NCI-H2196 treated with DMSO at 0.1 percent for 48 hours (cell line): ENCODE data around the gene OR1L8.
"Not testable (repeated sequence)": the region's sequence is repeated elsewhere in the genome, so short reads cannot be mapped to it uniquely, and the experiment has no call there.

Experiments
- DNase-seq: peaks from one replicate; lab custom pipeline; 2025; ENCODE audit not compliant: unreplicated experiment; lab: John Stamatoyannopoulos, UW

The OR1L8 gene, protein sequence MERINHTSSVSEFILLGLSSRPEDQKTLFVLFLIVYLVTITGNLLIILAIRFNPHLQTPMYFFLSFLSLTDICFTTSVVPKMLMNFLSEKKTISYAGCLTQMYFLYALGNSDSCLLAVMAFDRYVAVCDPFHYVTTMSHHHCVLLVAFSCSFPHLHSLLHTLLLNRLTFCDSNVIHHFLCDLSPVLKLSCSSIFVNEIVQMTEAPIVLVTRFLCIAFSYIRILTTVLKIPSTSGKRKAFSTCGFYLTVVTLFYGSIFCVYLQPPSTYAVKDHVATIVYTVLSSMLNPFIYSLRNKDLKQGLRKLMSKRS

DNA sequence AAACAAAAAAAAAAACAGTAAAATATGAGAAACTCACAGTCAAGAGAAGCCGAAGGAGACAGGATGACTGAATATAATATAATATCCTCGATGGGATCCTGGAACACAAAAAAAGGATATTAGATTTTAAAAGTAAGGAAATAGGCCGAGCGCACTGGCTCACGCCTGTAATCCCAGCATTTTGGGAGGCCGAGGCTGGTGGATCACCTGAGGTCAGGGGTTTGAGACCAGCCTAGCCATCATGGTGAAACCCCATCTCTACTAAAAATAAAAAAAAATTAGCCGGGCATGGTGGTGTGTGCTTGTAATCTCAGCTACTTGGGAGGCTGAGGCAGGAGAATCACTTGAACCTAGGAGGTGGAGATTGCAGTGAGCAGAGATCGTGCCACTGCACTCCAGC is at the start of gene OR1L8:
TSS of gene OR1L8 (minus strand) at position 101 of the 400 bp plus-strand sequence. CDS start 14,907 bp downstream, outside the sequence.
- not testable (repeated sequence) for DNase-seq

DNA sequence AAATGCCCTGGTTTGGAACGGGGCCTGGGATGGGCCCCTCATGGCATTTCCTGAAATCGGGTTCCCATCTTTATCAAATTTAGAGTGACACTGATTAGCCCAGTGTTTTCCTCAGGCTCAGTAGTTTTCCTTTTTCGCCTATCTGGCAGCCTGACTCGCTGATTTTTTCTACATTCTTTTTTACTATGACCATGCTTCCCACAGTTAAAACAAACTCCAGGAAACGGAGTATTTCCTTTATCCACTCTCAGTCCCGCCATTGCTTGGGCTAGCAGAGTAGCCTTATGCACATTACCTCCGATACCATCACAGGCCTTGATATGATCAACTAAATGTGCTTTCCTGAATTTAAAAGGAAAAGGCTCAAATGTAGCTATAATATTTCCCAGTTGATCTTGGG is 36.8 kb upstream of the OR1L8 start:
- DNase-seq: no peak

DNA sequence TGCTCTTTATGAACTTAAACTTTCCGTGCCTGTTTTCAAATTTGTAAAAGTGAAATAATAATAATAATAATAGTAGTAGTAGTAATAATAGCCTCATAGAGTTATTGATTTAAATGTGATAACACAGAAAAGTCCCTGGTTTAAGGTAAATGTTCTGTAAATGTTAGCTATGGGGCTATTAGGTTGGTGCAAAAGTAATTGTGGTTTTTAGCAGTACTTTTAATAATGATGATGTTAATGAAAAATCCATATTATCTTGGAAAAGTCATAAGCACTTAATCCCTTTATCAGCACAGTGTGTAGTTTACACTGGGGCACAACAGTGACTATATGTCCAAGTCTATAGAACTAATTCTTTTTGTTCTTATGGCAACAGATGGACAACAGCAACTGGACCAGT is 31.2 kb upstream of the OR1L8 start, which contains the start of gene OR1Q1:
TSS of gene OR1Q1 (plus strand) at position 377 of the 400 bp plus-strand sequence. CDS start at position 377, 0 bp downstream.
- no peak for DNase-seq

DNA sequence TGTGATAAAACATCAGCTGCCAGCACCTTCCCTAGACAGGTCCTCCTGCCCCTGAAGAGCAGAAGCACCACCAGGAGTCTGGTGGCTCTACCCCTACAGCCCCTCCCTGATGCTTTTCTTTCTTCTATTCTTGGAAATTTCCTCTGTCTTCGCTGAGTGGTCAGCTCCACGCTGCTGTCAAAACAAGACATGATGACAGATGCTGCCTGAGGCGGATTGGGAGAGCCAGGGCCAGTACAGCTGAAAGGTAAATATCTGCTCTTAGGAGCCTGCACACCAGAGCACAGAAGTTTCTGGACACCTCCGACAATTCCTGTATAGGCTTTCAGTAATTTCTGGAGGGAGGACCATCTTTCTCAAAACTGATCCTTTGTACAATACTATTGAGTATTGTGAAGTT is 26.6 kb upstream of the OR1L8 start:
- DNase-seq: no peak

DNA sequence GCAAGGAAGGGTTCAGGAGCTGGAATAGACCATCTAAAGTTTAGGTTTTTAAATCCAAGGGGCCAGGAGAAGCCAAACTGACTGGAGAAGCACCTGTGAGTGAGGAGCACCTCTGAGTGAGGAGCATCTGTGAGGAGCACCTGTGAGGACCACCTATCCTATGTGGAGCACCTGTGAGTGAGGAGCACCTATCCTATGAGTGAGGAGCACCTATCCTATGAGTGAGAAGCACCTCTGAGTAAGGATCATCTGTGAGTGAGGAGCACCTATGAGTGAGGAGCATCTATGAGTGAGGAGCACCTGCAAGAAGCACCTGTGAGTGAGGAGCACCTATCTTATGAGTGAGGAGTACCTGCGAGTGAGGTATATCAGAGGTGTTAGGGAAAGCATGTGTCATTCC is 23.4 kb upstream of the OR1L8 start:
- DNase-seq: no peak

DNA sequence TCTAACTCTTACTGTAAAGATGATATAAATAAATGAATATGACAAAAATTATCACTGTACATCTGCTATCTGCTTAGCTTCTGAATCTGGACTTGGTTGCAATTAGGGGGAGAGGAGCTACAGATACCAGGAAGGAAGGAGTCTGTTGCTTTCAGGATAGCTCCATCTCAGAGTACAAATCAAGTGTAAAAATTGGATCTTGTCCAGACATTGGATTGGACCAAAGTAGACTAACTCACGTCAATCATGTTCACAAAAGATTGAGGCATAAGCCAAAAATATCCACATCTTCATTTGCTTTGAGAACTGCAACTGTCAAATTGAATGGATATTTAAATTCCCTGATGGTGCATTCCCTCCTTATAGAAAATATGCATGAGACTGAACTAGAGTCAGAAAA is 22.5 kb upstream of the OR1L8 start:
- DNase-seq: no peak

DNA sequence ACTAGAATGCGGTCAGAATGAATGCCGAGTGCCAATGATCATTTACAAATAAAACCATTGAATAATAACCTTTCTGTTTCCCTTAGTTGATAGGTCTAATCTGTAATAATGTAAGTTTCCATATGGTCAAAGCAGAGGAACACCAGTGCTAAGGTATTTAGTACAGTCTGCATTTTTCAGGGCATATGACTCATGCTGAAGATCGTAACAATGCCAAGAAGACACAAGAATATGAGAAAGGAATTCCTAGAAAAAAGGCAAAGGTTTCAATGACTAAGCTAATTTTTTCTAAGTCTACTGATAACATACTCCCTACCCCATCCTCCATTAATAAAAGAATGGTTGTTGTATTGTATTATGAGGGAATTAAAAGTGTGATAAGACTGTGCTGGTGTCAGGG is 2.8 kb downstream of the OR1L8 start:
- DNase-seq: no peak

DNA sequence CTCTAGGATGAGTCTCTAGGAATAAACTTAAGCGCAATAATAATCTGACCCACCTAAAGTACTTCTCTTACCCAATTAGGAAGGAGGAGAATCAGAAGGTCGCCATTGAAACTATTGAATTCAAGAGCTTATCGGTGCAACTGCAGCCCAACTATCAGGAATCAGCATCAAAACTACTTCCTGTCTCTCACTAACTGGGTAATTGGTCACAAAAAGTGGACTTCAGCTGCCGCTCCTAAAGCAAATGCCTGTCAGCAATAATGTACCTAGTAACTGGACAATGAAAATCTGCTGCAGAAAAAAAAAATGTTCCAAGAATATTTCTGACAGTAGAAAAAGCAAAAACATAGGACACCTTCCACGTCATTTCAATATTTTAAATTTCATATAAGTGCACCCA is 3.3 kb downstream of the OR1L8 start:
- no peak for DNase-seq

DNA sequence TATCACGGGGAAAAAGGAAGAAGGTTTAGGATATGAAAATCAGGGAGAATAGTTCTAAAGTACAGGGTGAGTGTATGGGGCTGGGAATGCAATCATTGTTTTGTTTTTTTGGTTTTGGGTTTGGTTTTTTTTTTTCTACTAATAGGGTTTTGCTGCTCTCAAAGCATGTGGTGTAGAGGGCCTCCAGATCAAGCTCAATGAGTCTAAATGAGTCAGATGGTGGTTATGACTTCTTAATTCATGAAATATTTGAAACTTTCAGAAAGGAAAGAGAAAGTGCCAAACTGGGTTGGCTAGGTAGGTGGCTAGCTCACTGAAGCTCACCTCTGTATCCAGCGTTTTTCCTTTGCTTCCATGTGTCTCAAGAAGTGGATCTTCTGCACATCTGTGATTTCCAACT is 10.7 kb downstream of the OR1L8 start:
- DNase-seq: no peak

DNA sequence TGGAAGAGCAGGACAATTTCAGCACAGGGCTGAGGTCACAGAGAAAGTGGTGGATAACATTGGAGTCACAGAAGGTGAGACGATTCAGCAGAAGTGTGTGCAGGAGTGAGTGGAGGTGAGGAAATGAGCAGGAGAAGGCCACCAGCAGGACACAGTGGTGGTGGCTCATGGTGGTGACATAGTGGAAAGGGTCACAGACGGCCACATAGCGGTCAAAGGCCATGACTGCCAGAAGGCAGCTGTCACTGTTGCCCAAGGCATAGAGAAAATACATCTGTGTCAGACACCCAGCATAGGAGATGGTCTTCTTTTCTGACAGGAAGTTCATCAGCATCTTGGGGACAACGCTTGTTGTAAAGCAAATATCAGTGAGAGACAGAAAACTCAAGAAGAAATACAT is 15.3 kb downstream of the OR1L8 start:
- no peak for DNase-seq

DNA sequence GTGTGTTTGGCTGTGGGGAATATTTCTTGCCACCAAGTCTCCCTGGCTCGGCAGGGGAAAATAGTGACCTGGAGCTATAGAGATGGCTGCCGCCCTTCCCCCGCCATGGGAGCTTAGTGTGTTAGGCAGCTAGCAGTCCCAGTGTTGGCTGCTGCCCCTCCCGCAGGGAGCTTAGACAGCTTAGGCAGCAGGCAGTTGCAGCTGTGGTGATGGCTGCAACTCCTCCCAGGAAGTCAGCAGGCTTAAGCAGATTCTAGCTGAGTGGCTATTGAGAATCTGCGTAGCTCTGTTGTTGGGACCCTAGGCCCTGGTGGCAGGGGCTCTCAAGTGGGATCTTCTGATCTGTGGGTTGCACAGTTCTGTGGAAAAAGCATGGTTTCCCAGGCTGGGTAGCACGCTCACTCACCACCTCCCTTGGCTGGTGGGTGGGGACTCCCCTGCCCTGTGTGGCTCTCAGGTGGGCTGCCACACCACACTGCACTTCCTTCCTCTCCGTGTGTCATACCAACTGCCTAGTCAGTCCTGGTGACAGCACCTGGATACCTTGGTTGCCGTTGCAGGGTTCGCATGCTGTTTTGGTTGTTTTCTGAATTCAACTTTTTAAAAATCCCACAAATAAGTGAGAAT is 20.9 kb downstream of the OR1L8 start:
- DNase-seq: no peak

DNA sequence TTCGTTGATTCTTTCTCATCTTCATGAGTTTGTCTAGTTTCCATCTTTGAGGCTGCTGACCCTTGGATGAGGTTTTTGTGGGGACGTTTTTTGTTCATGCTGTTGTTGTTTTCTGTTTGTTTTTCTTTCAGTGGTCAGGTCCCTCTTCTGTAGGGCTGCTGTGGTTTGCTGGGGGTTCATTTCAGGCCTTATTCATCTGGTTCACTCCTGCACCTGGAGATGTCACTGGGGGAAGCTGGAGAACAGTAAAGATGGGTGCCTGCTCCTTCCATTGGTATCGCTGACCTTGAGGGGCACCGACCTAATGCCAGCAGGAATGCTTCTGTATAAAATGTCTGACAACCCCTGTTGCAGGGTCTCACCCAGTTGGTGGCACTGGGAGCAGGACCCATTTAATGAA is 21.7 kb downstream of the OR1L8 start:
- DNase-seq: no peak

DNA sequence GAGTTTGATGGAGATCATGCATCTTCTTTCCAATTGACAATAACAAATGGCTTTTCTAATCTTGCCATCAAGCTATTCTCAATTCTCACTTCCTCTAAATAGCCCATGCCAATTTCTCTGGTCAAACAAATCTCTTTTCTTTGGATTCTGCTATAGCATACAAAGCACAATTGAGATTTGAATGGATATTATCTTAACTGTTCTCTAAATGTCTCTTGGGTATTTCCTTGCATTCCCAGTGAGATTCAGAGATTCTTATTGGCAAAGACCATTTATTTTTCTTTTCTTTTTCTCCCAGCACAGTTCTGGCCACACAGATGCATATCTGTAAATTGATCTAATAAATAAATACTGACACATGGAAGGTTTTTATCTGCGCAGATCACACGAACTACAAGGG is 30.4 kb downstream of the OR1L8 start, which contains the start of gene OR1N2:
TSS of gene OR1N2 (plus strand) at position 301 of the 400 bp plus-strand sequence. CDS start 100 bp downstream, outside the sequence.
- DNase-seq: no peak

DNA sequence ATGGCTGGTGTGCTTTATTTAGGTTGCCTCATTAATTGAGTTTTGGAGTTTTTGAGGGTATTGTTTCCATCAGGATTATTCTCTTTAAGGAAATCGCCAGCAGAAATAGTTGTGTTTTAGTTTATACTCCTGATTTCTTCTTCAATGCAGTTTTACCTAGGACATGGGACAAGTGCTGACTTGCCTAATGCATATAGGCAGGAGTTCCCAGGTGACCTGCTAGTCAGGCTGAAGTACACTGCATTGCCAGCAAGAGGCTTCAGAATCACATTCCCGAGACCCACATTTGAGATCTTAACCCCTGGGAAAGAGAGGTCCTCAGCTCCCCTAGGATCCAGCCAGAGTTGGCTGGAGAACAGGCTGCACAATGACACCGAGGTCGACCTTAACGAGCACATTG is 31.8 kb downstream of the OR1L8 start:
- DNase-seq: no peak

DNA sequence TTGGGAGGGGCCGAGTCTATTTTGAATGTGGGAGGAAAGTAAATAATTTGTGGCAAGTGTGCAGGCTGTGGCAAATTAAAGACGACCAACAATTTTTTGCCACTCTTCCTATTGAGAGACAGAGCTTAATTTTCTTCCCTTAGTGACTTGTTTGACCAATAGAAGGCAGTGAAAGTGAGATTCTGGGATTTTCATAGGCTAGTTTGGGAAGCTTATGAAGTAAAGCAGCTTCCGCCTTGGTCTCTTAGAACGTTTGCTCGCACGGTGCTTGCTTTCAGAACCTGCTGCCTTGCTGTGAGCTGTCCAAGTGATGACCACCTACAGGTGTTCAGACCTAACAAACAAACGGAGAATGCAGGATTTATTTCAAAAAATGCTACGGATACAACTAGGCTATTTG is 37.0 kb downstream of the OR1L8 start:
- no peak for DNase-seq

DNA sequence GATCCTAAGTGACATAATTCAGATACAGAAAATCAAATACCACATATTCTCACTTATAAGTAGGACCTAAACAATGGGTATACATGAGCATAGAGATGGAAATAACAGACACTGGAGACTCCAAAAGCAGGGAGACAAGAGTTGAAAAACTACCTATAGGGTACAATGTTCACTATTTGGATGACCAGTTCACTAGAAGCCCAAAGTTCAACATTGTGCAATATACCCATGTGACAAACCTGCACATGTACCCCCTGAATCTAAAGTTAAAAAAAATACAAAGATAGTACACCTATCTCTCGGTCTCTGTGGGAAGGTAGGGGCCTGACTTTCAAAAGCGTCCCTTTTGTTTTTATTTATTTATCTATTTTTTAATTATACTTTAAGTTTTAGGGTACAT is 44.4 kb downstream of the OR1L8 start:
- DNase-seq: no peak

DNA sequence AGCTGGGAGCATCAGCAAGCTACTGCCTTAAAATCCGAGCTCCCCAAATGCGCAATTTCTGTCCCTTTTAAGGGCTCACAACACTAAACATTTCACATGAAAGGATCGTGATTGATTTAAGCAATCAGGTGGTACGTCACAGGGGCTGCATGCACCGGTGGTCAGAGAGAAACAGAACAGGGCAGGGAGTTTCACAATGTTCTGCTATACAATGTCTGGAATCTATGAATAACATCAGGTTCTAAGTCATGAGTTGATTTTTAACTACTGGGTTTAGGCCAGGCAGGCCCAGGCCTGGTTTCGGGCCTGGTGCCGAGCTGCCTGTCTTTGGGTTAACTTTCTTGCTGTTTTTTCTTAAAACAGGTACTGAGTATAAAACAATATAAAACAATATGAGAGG is 46.1 kb downstream of the OR1L8 start:
- DNase-seq: not testable (repeated sequence)

DNA sequence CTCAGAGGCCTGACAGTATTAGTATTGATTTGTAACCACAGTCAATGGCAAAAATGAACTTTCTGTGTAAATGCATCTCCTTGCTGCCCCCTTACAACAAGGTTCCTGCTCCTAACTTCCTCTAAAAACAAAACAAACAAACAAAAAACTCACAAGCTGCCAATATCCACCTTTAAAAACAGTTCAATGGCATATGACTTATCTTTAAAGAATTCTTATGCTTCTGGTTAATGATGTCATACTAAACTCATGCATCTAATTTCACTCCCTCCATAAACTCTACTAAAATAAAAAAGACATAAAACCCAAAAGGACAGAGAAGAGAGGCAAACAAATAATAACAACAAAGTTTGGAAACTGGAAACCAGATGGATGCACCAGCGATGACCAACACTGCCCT is 47.0 kb downstream of the OR1L8 start:
- DNase-seq: no peak

DNA sequence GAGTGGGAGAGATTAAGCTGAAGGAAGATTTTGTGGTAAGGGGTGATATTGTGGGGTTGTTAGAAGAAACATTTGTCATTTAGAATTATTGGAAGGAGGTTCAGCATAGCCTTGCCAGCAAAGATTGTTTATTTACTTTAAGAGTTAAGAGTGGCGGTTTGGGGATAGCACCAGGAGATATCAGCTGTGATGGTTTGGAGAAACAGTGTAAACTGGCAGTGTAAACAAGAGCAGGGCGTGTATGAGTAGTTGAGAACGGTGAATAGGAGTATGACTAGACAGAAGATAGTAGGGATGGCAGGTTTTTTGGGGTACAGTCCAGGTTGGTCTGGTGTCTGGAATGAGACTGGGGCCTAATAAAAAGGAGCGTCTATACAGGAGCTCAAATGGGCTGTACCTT is 52.0 kb downstream of the OR1L8 start:
- not testable (repeated sequence) for DNase-seq

DNA sequence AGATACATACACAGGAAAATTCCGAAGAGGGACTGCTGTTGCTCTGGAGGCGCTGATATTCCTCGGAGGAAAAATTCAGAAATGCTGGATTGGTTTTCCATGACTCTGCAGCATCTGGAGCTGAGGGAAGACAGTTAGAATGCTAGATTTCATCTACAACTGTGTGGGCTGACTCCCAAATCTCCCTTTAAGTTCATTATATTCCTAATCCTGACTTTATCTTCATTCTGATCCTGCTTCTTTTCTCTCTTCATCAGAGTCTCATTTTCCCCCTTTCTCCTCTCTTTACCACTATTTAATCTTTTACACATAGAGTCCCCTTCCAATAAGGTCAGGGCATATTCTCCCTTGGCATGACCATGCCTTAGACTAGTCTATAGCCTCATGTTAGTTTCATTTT is 56.0 kb downstream of the OR1L8 start, which contains the start of gene OR1N1:
TSS of gene OR1N1 (minus strand) at position 101 of the 400 bp plus-strand sequence. CDS start at position 101, 0 bp downstream.
- DNase-seq: no peak

DNA sequence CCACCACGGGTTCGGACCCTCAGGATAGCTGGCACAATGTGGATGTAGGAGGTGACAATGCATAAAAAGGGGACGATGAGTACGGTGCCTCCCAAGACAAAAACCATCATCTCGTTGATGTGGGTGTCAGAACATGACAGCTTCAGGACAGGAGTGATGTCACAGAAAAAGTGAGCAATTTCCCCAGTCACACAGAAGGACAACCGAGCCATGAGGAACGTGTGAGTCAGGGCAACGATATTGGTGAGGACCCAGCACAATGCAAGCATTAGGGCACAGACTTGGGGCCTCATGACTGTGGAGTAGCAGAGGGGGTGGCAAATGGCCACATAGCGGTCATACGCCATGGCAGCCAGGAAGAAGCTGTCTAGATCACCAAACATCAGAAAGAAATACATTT is 56.6 kb downstream of the OR1L8 start:
- no peak for DNase-seq

DNA sequence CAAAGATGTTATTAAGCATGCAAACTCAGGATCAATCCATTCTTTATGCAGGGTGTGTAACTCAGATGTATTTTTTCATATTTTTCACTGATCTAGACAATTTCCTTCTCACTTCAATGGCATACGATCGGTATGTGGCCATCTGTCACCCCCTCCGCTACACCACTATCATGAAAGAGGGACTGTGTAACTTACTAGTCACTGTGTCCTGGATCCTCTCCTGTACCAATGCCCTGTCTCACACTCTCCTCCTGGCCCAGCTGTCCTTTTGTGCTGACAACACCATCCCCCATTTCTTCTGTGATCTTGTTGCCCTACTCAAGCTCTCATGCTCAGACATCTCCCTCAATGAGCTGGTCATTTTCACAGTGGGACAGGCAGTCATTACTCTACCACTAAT is 63.8 kb downstream of the OR1L8 start:
- no peak for DNase-seq
